HG02759 (cell line): ENCODE data around the gene GRK4.
"Not testable (repeated sequence)": the region's sequence is repeated elsewhere in the genome, so short reads cannot be mapped to it uniquely, and the experiment has no call there.

Experiments used
- ATAC-seq: cut with Tn5 transposase; IDR thresholded peaks from one replicate; pipeline ENCODE4 v1.9.1; 2021; ENCODE audit warnings: mild to moderate bottlenecking, moderate library complexity; ENCODE audit not compliant: unreplicated experiment

Gene GRK4

GRCh38 chr4:2958446-2958845 lies 4.9 kb upstream of the GRK4 start:
- no peak for ATAC-seq

GRCh38 chr4:2960450-2960849 lies 2.9 kb upstream of the GRK4 start:
- not testable (repeated sequence) for ATAC-seq

- ATAC-seq, result no peak
Measured at GRCh38 chr4:2961421-2961810, 2.0 kb upstream of the GRK4 start.

GRCh38 chr4:2961811-2962441 lies 1.4 kb upstream of the GRK4 start:
- ATAC-seq, result no peak

GRCh38 chr4:2962614-2963174 lies 677 bp upstream of the GRK4 start:
- peak; percentile 32 for ATAC-seq

GRCh38 chr4:2963966-2964471 lies 648 bp downstream of the GRK4 start:
- ATAC-seq, result no peak

- no peak for ATAC-seq
Measured at GRCh38 chr4:2964706-2965258, 1.4 kb downstream of the GRK4 start.

- no peak for ATAC-seq
Measured at GRCh38 chr4:2965262-2965661, 1.9 kb downstream of the GRK4 start.

- no peak for ATAC-seq
Measured at GRCh38 chr4:2968381-2968780, 5.0 kb downstream of the GRK4 start.

GRCh38 chr4:2971275-2971674 lies 7.9 kb downstream of the GRK4 start:
- no peak for ATAC-seq

GRCh38 chr4:2977211-2978088 lies 14.1 kb downstream of the GRK4 start:
- no peak for ATAC-seq

GRCh38 chr4:2981256-2981819 lies 18.0 kb downstream of the GRK4 start:
- ATAC-seq, result no peak

- no peak for ATAC-seq
Measured at GRCh38 chr4:2982012-2982411, 18.6 kb downstream of the GRK4 start.

GRCh38 chr4:2983715-2984114 lies 20.3 kb downstream of the GRK4 start:
- not testable (repeated sequence) for ATAC-seq

GRCh38 chr4:2991243-2991642 lies 27.9 kb downstream of the GRK4 start:
- ATAC-seq, result no peak

- no peak for ATAC-seq
Measured at GRCh38 chr4:2994917-2995316, 31.5 kb downstream of the GRK4 start.

- ATAC-seq, result no peak
Measured at GRCh38 chr4:2995546-2996265, 32.3 kb downstream of the GRK4 start.

GRCh38 chr4:2996415-2996814 lies 33.0 kb downstream of the GRK4 start:
- ATAC-seq, result no peak

- no peak for ATAC-seq
Measured at GRCh38 chr4:3007724-3008123, 44.4 kb downstream of the GRK4 start.

GRCh38 chr4:3009422-3009821 lies 46.1 kb downstream of the GRK4 start:
- ATAC-seq, result no peak

GRCh38 chr4:3010577-3010976 lies 47.2 kb downstream of the GRK4 start:
- ATAC-seq, result no peak
